Neural progenitor cell (in vitro differentiated cells): ENCODE data around the gene LUZP2.

ENCODE experiments used
- CTCF ChIP-seq: fragments of 200-600 bp; sonication (generic); IDR thresholded peaks from 2 replicates; pipeline ENCODE4 v1.5.1; 2017; ENCODE audit warnings: antibody characterized with exemption, mild to moderate bottlenecking
- EZH2 ChIP-seq: fragments of 200-600 bp; sonication (generic); IDR thresholded peaks from 2 replicates; pipeline ENCODE4 v1.6.1; 2017; ENCODE audit warnings: antibody characterized with exemption, mild to moderate bottlenecking, moderate library complexity
- EZH2phosphoT487 ChIP-seq: fragments of 200-600 bp; sonication (generic); IDR thresholded peaks from 2 replicates; pipeline ENCODE4 v1.6.1; 2017; ENCODE audit warnings: antibody characterized with exemption

GRCh38 chr11:24848857-24849256 lies 352.0 kb downstream of the LUZP2 start:
- TF ChIP-seq CTCF (no peak), EZH2phosphoT487 (no peak), EZH2 (no peak)
